ENCODE measurements around the gene TRIP12. TPM values are rescaled to one million over a fixed set of nuclear protein-coding genes. Genes with fewer than 3 reads are reported as not detected.

TRIP12 gene
- total and polyA plus RNA-seq, 2 of the 13 experiments (the other 11 are each of a cell fraction or from before 2014, with no cell fraction given), result 72.1 to 153 TPM

GRCh38 chr2:229731916-229732315 lies 189.9 kb downstream of the TRIP12 start:
- in situ Hi-C loops (cut with HindIII; ENCODE audit: extremely low pct_ligation_motif_present, low pct_unique_long_range_greater_than_20kb), result no loop called here
- POLR2A ChIA-PET, result no interaction called here
- FAIRE-seq, result no peak
- H3K36me3 ChIP-seq (replicated peaks in 1 of 2; ENCODE audit: control insufficient read depth in 1 of 2, insufficient read depth in 2 of 2, low read length in 2 of 2), result no peaks in the 10 kb centered on the region
- no peak for DNase-seq (ENCODE audit: low spot score)
- no peak overlapping the region for H3K4me2 ChIP-seq (ENCODE audit: low read depth, low read length)
- WGBS (ENCODE audit: low lambda C conversion rate), result 1% methylated on average over 3 of the region's 4 CpGs
- no peaks in the 10 kb centered on the region for H4K20me1 ChIP-seq (ENCODE audit: insufficient read depth, low read length)
- no peak overlapping the region for H2AFZ ChIP-seq (ENCODE audit: low read length)
- H3K9ac ChIP-seq (ENCODE audit: insufficient read depth, low read depth, low read length), result no peak overlapping the region
- peaks cover 0 to 17% of the 10 kb centered on the region in 2 experiments; a peak in 2 of 5 replicates for H3K27me3 ChIP-seq (ENCODE audit: control insufficient read depth in 1 of 2, insufficient read depth in 2 of 2, low read length in 2 of 2)
- no peaks in the 10 kb centered on the region for H3K4me1 ChIP-seq (ENCODE audit: insufficient read depth, low read length)
- H3K4me3 ChIP-seq (replicated peaks in 1 of 3; ENCODE audit: insufficient read depth in 1 of 3, low read depth in 2 of 3, low read length in 3 of 3), result no peak overlapping the region
- no peak for ATAC-seq
- H3K79me2 ChIP-seq (ENCODE audit: insufficient read depth, low read length), result no peaks in the 10 kb centered on the region
- TF ChIP-seq CBFB (CRISPR knock-in tag; IDR thresholded peaks at IDR 0.05), result no peak
- no peak for TF ChIP-seq ZNF614 (CRISPR knock-in tag; IDR thresholded peaks at IDR 0.05; ENCODE audit: borderline replicate concordance)
- TF ChIP-seq ZNF512B (CRISPR knock-in tag; IDR thresholded peaks at IDR 0.05; ENCODE audit: borderline replicate concordance), result no peak
- TF ChIP-seq NR2F6 (IDR thresholded peaks at IDR 0.05), result no peak
- TF ChIP-seq NR2F6 (CRISPR knock-in tag; IDR thresholded peaks at IDR 0.05), result no peak
- no peak for TF ChIP-seq NKX3-1 (CRISPR knock-in tag; IDR thresholded peaks at IDR 0.05)
- TF ChIP-seq STAT5B (CRISPR knock-in tag; IDR thresholded peaks at IDR 0.05), result no peak
- TF ChIP-seq RELA (CRISPR knock-in tag; IDR thresholded peaks at IDR 0.05), result no peak
- TF ChIP-seq AGO1 (IDR thresholded peaks at IDR 0.05; ENCODE audit: low read depth, low read length, poor library complexity, severe bottlenecking), result no peak
- no peak for TF ChIP-seq ZNF790 (CRISPR knock-in tag; IDR thresholded peaks at IDR 0.05; ENCODE audit: borderline replicate concordance)
- no peak for TF ChIP-seq HBP1 (CRISPR knock-in tag; IDR thresholded peaks at IDR 0.05; ENCODE audit: low read depth)
- no peak for TF ChIP-seq ZNF616 (CRISPR knock-in tag; IDR thresholded peaks at IDR 0.05; ENCODE audit: low read depth)
- no peak for TF ChIP-seq HHEX (CRISPR knock-in tag; IDR thresholded peaks at IDR 0.05)
- no peak for TF ChIP-seq TBX3 (IDR thresholded peaks at IDR 0.05; ENCODE audit: borderline replicate concordance)
- no peak for TF ChIP-seq ZNF703 (CRISPR knock-in tag; IDR thresholded peaks at IDR 0.05; ENCODE audit: borderline replicate concordance)
- TF ChIP-seq ZNF883 (CRISPR knock-in tag; IDR thresholded peaks at IDR 0.05; ENCODE audit: not compliant biosample characterization), result no peak
- no peak for TF ChIP-seq ZNF776 (CRISPR knock-in tag; IDR thresholded peaks at IDR 0.05)
- TF ChIP-seq ZNF572 (CRISPR knock-in tag; IDR thresholded peaks at IDR 0.05), result no peak
- TF ChIP-seq ZNF20 (CRISPR knock-in tag; IDR thresholded peaks at IDR 0.05), result no peak
- intact Hi-C loops (cut with micrococcal nuclease; ENCODE audit: unreplicated experiment), result no loop called here
- CTCF ChIA-PET (ENCODE audit: low intra/inter-chr PET ratio, low total read pairs), result no interaction called here
- no TSS peak for BruUV-seq (replicated peaks)
- H3K27ac ChIP-seq (ENCODE audit: extremely low read length, insufficient read depth, low read length), result no peak overlapping the region
- no peaks in the 10 kb centered on the region for H3K9me3 ChIP-seq (ENCODE audit: low read length)
